Stimulated activated CD8-positive, alpha-beta memory T cell treated with anti-CD3 and anti-CD28 coated beads, Interleukin-4, amount 100 ng/mL, for 48 hours (primary cell): ENCODE measurements around the gene CDH4.

ENCODE experiments used
- DNase-seq: peaks from one replicate; pipeline ENCODE4 v3.0.0-alpha.2; 2020

CDH4 gene

DNA sequence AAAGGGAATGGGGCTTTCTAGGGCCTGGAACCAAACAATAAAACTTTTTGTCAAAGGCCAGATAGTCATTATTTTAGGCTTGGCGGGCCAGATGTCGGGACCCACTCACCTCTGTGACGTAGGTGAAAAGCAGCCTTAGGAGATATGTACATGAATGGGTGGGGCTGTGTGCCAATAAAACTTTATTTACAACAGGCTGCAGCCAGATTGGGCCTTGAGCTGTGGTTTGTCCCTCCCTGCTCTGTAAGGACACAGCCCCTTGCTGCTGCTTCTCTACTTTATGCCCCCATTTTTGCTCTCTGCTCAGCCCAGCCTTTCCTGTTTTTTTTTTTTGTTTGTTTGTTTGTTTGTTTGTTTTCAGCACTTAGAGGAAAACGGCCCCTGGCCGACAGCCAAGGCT lies 32.7 kb downstream of the CDH4 start:
- DNase-seq, result no peak

DNA sequence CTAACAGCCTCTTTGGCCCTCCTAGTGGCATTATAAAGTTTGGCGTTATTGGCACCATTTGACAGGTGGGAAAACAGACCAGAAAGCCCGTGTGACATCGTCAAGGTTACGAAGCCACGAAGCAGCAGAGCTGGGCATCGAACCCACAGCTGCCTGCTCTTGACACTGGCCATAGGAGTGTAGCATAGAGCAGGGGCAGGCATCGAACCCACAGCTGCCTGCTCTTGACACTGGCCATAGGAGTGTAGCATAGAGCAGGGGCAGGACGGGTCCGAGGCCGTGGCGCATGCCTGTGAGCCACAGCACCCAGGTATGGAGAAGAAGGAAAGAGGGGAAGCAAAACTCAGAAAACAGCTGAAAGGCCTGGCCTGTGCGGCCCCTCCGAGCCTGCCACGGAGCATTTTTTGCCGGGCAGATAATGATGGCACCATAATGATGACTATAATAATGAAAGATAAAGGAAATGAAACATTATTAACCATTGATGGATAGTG lies 33.1 kb downstream of the CDH4 start:
- DNase-seq, result no peak

- DNase-seq, result no peak
Measured at GRCh38 chr20:61285691-61286090, 33.6 kb downstream of the CDH4 start.

DNA sequence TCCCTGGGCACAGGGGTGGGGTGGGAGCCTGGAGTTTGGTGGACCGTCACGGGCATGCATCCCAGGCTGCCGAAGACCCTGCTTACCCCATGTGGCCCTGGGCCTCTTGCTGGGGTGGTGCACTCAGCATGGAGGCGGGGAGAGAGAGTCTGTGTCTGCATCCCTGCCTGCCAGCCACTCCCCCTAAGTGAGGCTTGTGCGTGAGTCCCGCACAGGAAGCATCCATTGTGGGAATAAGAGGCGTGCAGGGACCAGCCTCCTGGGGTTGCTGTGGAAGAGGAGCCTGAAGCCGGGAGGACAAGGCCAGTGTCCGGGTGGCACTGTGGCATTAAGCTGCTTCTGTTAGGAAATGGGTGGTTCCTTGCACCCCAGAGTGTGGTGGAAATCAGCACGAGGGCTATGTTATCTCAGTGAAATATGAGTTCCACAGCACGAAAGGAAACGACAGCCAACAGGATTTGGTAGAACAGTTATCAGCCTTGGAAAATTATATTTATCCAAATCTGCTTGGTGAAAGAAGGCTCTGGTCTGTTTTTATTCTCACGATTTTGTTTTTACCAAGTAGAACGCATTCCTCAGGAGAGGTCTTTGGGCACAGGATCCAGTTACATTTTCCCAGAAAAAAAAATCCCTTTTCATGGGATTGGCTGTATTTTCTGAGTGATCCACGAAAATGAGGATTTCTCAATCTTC lies 35.7 kb downstream of the CDH4 start:
- DNase-seq, result no peak

DNA sequence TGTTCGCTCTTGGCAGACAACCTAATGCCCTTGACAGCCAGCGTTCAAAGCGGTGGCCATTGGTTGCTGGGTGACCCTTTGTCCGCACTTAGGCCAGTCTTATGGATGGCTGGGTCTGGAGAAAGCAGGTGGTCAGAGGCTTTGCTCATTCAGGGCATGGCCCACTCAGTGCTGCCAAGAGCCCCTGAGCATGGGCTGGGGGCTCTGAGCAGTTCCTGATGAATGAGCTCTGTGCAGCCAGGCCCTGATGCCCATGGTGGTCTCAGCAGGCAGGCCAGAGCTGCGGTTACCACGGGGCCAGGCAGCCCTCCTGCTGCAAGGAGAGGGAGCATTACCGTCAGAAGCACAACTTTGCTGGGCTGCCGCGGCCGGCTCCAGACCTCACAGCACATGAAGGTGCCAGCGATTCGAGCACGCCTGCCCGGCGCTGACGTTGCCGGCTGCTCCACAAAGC lies 36.3 kb downstream of the CDH4 start:
- DNase-seq, result no peak

DNA sequence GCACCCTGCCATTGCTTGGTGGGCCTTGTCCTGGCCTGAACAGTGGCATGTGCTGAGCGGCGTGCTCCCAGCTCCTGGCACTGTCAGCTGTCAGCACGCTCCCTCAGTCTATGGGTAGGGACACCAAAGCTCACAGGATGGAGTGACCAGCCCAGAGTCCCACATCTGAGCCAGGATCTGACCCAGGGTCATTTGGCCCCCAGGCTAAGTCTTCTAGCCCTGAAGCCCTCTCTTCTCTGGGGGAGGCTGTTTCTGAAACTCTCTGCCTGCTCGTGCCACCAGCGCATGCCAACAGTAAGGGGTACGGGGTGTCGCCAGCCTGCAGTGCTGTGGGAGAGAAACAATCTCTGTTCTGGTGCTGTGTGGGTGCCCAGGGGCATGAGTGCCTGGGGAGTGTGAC lies 37.1 kb downstream of the CDH4 start:
- no peak for DNase-seq

DNA sequence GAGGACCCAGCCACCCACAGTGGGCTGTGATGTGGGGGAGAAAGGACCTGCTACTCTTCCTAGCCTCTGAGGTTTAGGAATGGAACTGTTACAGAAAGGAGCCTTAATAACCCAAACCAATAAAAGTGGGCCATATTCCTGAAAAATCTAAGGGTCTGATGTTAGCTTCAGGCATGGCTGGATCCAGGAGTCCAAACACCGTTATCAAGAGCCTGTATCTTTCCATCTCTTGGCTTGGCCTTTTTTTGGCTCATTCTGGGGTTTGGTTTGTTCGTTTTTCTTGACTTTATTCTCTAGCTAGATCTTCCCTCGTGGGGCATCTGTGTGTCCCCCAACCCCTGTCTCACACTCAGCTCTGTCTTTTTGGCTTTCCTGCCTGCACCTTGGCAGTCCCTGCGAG lies 38.7 kb downstream of the CDH4 start:
- no peak for DNase-seq

DNA sequence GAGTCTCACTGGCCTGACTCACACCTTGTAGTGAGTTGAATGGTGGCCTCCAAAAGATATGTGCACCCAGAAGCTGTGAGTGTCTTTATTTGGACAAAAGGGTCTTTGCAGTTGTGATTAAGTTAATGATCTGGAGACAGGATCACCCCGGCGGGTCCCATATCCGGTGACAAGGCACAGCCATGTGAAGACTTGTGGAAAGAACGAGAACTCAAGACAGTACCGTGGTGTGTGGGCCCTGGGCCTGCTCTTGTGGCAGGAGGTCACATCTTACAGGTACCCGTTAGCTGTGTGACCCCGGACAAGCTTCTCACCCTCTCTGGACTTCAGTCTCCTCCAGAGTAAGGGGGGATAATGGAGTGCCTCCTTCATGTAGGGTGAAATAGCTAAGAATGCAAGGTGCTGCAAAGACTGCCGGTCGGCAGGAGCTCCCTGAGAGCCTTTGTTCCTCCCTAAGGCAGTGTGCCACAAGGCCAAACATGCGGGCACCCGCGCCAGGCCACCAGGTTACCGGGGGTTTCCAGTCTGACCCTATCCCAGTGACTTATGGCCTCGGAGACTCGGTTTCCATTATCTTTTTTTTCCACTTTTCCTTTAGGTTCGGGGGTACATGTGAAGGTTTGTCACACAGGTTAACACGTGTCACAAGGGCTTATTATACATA lies 39.2 kb downstream of the CDH4 start:
- DNase-seq, result no peak

GRCh38 chr20:61292391-61292790 lies 40.3 kb downstream of the CDH4 start:
- no peak for DNase-seq

DNA sequence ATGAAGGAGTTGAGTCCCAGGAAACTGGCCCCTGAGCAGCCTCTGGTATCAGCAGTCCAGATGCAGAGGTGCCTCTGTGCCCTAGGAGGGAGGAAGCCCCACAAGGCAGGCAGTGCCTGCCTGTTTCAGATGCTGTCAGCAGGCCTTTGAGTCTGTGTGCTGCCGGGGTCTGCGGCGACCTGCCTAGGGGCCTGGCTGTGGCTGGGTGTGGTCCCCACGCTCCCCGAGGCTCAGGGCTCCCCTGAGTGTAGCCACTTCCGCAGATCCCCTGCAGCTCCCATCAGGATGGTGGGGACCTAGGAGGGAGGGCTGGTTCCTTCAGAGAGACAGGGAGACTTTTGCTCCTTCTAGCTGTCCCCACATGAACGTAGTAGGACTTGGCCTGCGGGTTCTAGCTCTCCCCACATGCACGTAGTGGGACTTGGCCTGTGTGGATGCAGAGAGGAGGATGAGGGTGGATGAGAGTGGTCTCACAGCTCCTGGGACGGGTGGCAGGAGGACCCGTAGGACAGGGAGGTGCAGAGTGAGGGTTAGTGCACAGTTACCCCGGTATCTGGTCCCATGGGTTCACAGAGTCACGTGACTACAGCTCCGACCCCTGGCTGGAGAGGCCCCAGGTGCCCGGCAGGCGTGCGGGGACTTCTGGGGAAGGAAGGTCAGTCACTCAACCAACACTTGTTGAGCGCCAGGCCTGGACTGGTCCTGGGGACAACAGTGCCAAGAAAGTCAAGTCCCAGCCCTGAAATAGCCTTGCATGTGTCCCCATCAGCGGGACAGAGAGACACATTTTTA lies 41.0 kb downstream of the CDH4 start:
- DNase-seq, result no peak

DNA sequence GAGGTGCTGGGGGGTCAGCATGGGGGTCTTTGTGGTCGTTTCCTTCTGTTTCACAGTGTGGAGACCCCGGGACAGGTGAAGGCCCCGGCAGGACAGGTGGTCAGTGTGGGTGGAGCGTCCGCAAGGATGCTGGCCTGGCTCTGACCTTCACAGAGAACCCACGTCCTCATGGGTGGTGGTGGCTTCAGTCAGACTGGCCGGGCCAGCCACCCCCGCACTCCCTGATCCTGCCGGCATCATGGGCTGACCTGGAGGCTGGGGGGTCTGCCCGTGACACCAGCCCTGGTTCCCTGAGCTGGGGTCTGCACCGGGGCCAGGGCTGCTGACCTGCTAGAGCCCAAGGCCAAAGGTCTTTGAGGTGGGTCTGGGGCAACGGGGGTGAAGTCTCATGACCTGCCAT lies 41.9 kb downstream of the CDH4 start:
- no peak for DNase-seq

DNA sequence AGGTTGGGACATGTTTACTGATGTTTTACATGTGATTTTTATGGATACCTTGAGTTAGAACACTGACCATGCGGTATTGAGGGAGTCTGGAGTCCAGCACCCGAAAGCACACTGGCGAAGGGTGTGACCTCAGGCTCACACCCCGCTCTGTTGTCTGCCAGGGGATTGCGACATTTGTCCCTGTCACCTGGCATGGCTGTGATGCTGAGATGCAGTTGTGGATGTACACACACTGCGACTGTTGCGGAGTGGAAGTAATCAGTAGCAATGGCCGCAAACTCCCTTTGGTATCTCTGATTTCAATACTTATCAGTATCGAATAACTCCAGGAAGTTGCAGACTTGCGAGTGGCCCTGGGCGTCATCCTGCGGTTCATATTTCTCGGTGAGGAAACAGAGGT lies 43.2 kb downstream of the CDH4 start:
- no peak for DNase-seq

DNA sequence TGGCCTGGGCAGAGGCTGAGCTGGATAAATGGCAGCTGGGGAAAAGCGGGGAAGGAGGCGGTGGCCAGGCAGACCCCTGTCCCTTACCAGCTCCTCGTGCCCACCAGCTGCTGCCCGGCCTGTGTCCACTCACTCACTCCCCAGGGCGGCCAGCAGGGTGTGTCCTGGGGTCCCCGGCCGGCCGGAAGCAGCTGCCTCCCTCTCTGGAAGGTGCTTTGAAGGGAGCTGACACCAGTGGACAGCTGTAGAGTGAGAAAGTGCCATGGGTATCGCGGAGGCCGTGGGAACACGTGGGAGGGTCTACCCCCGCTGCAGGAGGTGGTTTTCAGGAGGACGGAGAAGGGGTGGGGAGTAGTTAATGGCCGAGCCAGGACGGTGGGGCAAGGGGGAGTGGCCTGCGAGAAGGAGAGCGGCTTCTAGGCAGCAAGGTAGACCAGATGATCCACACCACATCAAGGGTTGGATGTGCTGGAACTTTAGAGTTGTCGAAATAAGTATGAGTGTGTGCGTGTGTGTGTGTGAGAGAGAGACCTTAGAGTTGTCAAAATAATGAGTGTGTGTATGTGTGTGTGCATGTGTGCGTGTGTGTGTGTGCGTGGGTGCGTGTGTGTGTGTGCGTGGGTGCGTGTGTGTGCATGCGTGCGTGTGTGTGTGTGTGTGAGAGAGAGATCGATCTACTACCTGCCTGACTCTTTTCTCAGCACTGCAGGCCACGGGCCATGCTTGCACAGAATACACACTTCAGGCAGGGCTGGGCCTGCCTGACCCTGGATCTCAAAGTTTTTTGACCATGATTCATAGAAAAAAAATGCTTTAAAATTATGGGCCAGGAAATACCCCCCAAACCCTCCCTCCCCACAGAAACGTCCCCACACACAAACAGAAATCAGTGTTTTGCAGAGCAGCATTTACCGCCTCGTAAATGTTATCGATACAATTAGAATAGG lies 43.9 kb downstream of the CDH4 start:
- no peak for DNase-seq

- DNase-seq, result no peak
Measured at GRCh38 chr20:61296629-61297019, 44.6 kb downstream of the CDH4 start.

DNA sequence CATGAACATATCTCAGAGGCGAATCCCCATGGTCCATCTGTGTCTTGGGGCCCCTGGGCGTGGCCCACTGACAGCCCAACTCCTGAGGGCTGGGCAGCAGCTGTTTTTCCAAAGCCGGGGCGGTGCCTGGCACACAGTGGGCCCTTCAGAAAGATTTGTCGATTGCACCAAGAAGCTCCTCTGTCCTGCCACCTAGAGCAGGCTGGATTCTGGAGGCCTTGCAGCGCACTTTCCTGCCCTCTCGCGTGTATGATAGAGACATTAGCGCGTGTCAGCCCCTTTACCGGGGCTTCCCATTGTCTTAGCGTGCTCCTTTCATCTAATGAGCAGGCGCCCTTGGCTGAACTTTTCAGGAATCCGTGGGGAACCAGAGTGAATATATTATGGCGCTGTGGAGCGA lies 45.4 kb downstream of the CDH4 start:
- DNase-seq, result no peak

GRCh38 chr20:61297986-61298385 lies 45.9 kb downstream of the CDH4 start:
- DNase-seq, result no peak

DNA sequence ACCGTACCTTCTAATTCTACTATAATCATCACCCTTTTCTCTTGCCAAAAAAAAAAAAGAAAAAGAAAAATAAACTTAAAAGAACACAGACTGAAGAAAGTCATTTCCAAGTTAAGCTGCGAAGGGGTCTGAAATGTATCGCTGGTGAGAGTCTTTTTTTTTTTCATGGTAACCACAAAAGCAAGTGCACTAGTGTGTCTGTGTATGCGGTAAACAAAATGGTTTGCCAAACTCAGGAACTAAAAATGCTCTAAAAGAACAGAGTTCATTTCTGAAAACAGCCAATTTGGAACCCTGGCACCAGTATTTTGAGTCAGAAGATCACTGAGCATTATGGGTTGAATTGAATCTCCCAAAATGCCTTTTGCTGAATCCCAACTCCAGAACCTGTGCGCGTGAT lies 46.6 kb downstream of the CDH4 start:
- DNase-seq, result no peak

DNA sequence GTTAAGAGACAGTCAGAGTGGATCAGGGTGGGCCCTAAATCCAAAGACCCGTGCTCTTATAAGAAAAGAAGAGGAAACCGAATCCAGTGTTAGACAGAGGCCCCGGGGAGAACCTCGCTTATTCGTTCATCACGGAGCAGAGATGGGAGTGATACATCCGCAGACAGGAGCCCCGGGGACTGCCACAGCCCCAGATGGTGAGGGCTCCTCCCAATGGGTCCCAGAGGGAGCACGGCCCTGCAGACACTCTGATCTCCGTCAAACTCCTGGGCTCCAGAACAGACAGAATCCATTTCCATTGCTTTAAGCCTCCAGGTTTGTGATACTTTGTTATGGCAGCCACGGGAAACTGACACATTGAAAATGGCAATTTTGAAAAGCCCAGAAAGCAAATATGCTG lies 47.0 kb downstream of the CDH4 start:
- DNase-seq, result no peak

GRCh38 chr20:61299618-61300017 lies 47.6 kb downstream of the CDH4 start:
- DNase-seq, result no peak

DNA sequence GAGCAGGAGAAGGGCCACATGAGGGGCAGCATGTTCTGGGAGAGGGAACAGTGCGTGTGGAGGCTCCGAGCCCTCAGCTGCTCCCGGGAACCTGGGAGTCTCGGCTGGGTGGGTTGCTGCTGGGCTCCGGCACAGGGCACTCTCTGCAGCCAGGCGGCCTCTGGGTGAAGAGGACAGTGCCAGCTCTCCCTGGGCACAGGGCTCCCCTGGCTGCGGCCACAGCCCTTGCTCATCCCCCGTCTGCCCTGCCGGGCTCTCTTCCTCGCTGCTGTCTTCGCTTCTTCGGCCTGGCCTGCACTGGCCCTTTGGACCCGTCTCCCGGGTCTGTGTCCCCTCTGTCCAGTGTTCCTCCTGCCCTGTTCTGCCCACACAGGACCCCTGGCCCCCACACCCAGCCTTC lies 48.2 kb downstream of the CDH4 start:
- no peak for DNase-seq

GRCh38 chr20:61300709-61301108 lies 48.6 kb downstream of the CDH4 start:
- no peak for DNase-seq

DNA sequence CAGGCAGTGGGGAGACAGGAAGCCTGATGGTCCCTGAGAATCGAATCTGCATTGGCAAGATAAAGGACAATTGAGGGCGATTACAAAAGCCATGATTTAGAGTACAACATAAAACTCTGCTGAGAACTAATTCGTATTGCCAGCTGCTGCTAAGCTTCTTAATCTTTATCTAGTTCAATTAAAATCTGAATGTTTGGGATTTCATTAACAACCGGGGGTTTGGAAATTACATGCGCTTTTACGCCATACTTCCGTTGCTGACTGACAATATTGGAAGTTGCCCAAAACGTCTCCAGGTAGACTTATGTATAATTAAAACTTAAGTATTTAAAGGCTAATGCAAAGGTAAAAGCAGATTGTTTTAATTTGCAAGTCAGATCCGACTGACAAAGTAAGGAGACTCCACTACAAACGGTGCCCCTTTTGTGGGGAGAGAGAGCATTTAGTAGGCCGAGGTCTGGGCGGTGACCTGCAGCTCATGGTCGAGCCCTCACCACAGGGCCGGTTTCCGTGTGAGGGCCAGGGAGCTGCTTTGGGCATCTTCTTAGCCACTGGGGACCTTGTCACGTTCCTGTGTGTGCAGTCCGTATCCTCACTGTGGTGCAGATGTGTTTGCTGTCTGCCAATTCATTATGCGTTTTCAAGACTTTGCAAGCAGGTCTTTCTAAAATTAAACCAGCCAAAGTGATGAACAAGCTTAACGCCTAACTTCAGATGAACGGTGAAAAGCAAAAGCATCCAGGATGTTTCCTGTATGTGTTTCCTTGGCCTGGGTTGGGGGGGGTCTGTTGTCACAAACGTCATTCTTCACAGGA lies 49.9 kb downstream of the CDH4 start:
- no peak for DNase-seq
